Stimulated activated CD8-positive, alpha-beta memory T cell treated with anti-CD3 and anti-CD28 coated beads, Interleukin-7, amount 100 ng/mL, for 24 hours (primary cell): ENCODE results near the gene P4HA1.

ENCODE experiments used
- DNase-seq: peaks from one replicate; pipeline ENCODE4 v3.0.0-alpha.2; 2020; ENCODE audit warnings: low read depth

P4HA1 gene

DNA sequence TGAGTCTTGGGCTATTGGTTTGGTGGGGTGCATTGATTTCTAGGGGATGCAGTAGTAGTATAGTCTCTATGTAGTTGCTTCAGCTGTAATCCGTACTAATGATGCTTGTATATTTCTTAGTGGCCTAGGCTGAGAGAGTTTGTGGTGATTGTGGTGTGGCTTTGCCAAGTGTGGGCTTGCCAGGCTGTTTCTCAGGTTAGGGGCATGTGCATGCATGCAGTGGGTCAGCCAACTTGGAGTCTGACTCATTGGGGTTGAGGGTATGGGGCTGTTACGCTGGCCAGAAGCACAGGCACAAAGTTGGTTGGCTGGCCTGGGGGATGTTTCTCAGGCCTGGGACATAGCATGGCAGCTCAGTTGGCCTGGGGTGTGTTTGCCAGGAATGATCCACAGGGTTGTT is 116.3 kb downstream of the P4HA1 start:
- DNase-seq = no peak

DNA sequence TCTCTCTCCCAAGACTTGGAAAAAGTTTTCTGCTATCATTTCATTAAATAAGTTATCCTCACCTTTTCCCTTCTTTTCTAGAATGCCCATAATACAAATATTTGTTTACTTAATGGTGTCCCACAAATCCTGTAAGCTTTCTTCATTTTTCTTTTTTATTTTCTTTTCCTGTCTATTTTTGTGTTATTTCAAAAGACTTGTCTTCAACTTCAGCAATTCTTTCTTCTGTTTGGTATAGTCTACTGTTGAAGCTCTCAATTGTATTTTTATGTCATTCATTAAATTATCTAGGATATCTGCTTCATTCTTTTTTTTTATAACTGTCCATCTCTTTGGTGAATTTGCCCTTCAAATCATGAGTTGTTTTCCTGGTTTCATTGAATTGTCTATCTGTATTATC is 117.0 kb downstream of the P4HA1 start:
- DNase-seq = no peak

DNA sequence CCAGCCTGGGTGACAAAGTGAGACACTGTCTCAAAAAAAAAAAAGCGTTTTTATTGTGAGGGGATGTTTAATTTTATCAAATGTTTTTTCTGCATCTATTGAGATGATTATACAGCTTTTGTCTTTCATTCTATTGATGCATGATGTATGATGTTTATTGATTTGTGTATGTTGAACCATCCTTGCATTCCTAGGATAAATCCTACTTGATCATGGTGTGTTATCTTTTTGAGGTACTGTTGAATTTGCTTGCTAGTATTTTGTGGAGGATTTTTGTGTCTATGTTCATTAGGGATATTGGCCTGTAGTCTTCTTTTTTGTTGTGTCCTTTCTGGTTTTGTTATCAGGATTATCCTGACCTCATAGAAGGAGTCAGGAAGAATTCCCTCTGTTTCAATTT is 119.8 kb downstream of the P4HA1 start:
- no peak for DNase-seq
